Measurements from ENCODE around the gene KRTAP5-10. TPM values are rescaled to one million over a fixed set of nuclear protein-coding genes. Genes with fewer than 3 reads are reported as not detected.
"Not testable (repeated sequence)": the region's sequence is repeated elsewhere in the genome, so short reads cannot be mapped to it uniquely, and the experiment has no call there.

KRTAP5-10 gene
- total and polyA plus RNA-seq, 9 of the 15 experiments (the other 6 are each of a cell fraction or from before 2014, with no cell fraction given), result not detected

GRCh38 chr11:71582309-71582895, 17.0 kb downstream of the KRTAP5-10 start, which contains the start of gene KRTAP5-11 (continued):
- TF ChIP-seq FOXJ2 (tag; IDR thresholded peaks at IDR 0.05) (no peak), SRSF9 (IDR thresholded peaks at IDR 0.05; ENCODE audit: borderline replicate concordance, low read depth, low read length) (no peak), ARID1B (IDR thresholded peaks at IDR 0.05) (no peak)

GRCh38 chr11:71582969-71583368, 17.6 kb downstream of the KRTAP5-10 start:
- H4K20me1 ChIP-seq (replicated peaks; ENCODE audit: control insufficient read depth, insufficient read depth, low read length); H3K9me3 ChIP-seq (replicated peaks; ENCODE audit: control insufficient read depth, insufficient read depth, low read depth, low read length); H3K27ac ChIP-seq (ENCODE audit: extremely low read depth, low read depth, low read length); BruUV-seq (replicated peaks); H3K9ac ChIP-seq (ENCODE audit: insufficient read depth in 1 of 2, low read depth in 2 of 2, low read length in 2 of 2); H3K4me1 ChIP-seq (replicated peaks in 1 of 2; ENCODE audit: control insufficient read depth in 2 of 2, insufficient read depth in 2 of 2, low read length in 2 of 2); H3K4me2 ChIP-seq (ENCODE audit: insufficient read depth, low read length); FAIRE-seq; CTCF ChIA-PET (ENCODE audit: low intra/inter-chr PET ratio); H3K9me1 ChIP-seq (ENCODE audit: control insufficient read depth, insufficient read depth, low read length); intact Hi-C loops (cut with micrococcal nuclease); DNase-seq (ENCODE audit: extremely low read depth in 1 of 4, low spot score in 3 of 4); ATAC-seq; H2AFZ ChIP-seq (ENCODE audit: low read depth, low read length); H3K36me3 ChIP-seq (ENCODE audit: control insufficient read depth, insufficient read depth, low read length); H3K79me2 ChIP-seq (ENCODE audit: control insufficient read depth, insufficient read depth, low read length); H3K4me3 ChIP-seq: not testable (repeated sequence)
- POLR2A ChIA-PET, result interaction anchor here (0.7 kb wide), 1 partner anchor 10 kb away, joined by 3 read pairs; no protein-coding TSS in a partner anchor
- WGBS (ENCODE audit: insufficient coverage, low coverage, missing lambda C conversion rate), result 11% methylated on average over 2 of the region's 2 CpGs
- H3K27me3 ChIP-seq (ENCODE audit: control insufficient read depth in 2 of 2, insufficient read depth in 2 of 2, low read length in 2 of 2), result peaks cover 2 to 31% of the 10 kb centered on the region in 2 experiments; a peak in 3 of 5 replicates
- in situ Hi-C loops (cut with MboI), result loop anchor here (25.0 kb wide), 1 partner anchor 854 kb away; the partner anchor contains the start of gene CLPB

- H4K20me1 ChIP-seq (replicated peaks; ENCODE audit: control insufficient read depth, insufficient read depth, low read length); intact Hi-C loops (cut with micrococcal nuclease); CTCF ChIA-PET (ENCODE audit: low intra/inter-chr PET ratio); H3K9me1 ChIP-seq (ENCODE audit: control insufficient read depth, insufficient read depth, low read length); H3K4me2 ChIP-seq (ENCODE audit: insufficient read depth, low read length); H3K4me3 ChIP-seq; H3K4me1 ChIP-seq (replicated peaks in 1 of 2; ENCODE audit: control insufficient read depth in 2 of 2, insufficient read depth in 2 of 2, low read length in 2 of 2); H2AFZ ChIP-seq (ENCODE audit: low read depth, low read length); H3K79me2 ChIP-seq (ENCODE audit: control insufficient read depth, insufficient read depth, low read length); H3K36me3 ChIP-seq (ENCODE audit: control insufficient read depth, insufficient read depth, low read length); POLR2A ChIA-PET; H3K9me3 ChIP-seq (replicated peaks; ENCODE audit: control insufficient read depth, insufficient read depth, low read depth, low read length); BruUV-seq (replicated peaks); FAIRE-seq; DNase-seq (ENCODE audit: extremely low read depth in 1 of 4, low spot score in 3 of 4); ATAC-seq; H3K27ac ChIP-seq (ENCODE audit: extremely low read depth, low read depth, low read length); H3K9ac ChIP-seq (ENCODE audit: insufficient read depth in 1 of 2, low read depth in 2 of 2, low read length in 2 of 2); TF ChIP-seq ETV6 (IDR thresholded peaks at IDR 0.05; ENCODE audit: borderline replicate concordance in 1 of 2, low read depth in 2 of 2, low read length in 1 of 2): not testable (repeated sequence)
- 0% methylated on average over 5 of the region's 5 CpGs for WGBS (ENCODE audit: insufficient coverage, low coverage, missing lambda C conversion rate)
- TF ChIP-seq DACH1 (IDR thresholded peaks at IDR 0.05; ENCODE audit: partially characterized antibody) (peak; percentile 88), ETV6 (CRISPR knock-in tag; IDR thresholded peaks at IDR 0.05; ENCODE audit: borderline replicate concordance) (0 out of 2 replicates have a peak, but pooled peaks have one; percentile 52), SAFB (IDR thresholded peaks at IDR 0.05; ENCODE audit: borderline replicate concordance, low read depth, low read length) (peak; percentile 51; the same call in 1 of the 2 replicates), CUX1 (CRISPR knock-in tag; IDR thresholded peaks at IDR 0.05) (peak; percentile 85; the same call in 1 of the 2 replicates)
- peaks cover 2 to 26% of the 10 kb centered on the region in 2 experiments; a peak in 4 of 5 replicates for H3K27me3 ChIP-seq (ENCODE audit: control insufficient read depth in 2 of 2, insufficient read depth in 2 of 2, low read length in 2 of 2)
- in situ Hi-C loops (cut with MboI), result loop anchor here (25.0 kb wide), 1 partner anchor 852 kb away; the partner anchor contains the start of gene CLPB
Measured at GRCh38 chr11:71585673-71586072, 20.3 kb downstream of the KRTAP5-10 start.
